ENCODE data around the gene RECQL. TPM values are rescaled to one million over a fixed set of nuclear protein-coding genes. Genes with fewer than 3 reads are reported as not detected.

The RECQL gene
- total and polyA plus RNA-seq, 5 donors from 2014 or later: 39.6 to 84.4 (median 71.6) TPM

DNA sequence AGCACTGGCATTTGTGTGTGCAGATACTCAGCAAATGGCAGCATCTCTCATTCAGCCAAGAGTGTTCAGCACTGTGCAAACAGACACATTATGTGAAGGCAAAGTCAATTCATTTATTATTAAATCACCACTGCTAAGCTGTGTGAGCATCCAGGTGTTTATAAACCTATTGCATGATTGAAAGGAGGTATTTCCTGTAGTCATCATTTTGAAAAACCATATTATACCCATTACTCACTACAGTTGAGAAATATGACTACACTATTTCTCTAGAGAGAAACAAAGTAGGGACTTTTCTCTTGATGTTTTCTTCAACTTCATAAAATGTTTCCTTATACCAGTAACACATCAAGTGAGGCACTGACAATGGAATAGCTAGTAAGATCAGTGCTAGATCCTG, 38.4 kb upstream of the RECQL start:
- H3K9me3 ChIP-seq (ENCODE audit: control insufficient read depth in 2 of 2, low read length in 2 of 2): no peaks in the 10 kb centered on the region
- Mint-ChIP-seq H3K27ac (no peak overlapping the region), H3K27me3 (no peaks in the 10 kb centered on the region), H3K9me3 (peaks cover 0 to 2% (median 0%) of the 10 kb centered on the region in 7 donors), H3K36me3 (no peaks in the 10 kb centered on the region), H3K4me3 (no peak overlapping the region), H3K4me1 (peaks cover 0 to 10% (median 0%) of the 10 kb centered on the region in 4 donors)
- H3K36me3 ChIP-seq (ENCODE audit: control insufficient read depth, insufficient read depth, low read length): no peaks in the 10 kb centered on the region
- ATAC-seq (ENCODE audit: low read depth in 2 of 2) (no peak), DNase-seq (peak in 1 of 3 donors; percentile 40)
- H3K27me3 ChIP-seq (ENCODE audit: control insufficient read depth, insufficient read depth, low read length): no peaks in the 10 kb centered on the region
- H3K4me3 ChIP-seq (ENCODE audit: low read depth, low read length): no peak overlapping the region
- no peak overlapping the region for H3K27ac ChIP-seq (ENCODE audit: insufficient read depth, low read length, poor library complexity, severe bottlenecking)
- H3K4me1 ChIP-seq (ENCODE audit: control insufficient read depth, insufficient read depth, low read length, poor library complexity, severe bottlenecking): no peaks in the 10 kb centered on the region

DNA sequence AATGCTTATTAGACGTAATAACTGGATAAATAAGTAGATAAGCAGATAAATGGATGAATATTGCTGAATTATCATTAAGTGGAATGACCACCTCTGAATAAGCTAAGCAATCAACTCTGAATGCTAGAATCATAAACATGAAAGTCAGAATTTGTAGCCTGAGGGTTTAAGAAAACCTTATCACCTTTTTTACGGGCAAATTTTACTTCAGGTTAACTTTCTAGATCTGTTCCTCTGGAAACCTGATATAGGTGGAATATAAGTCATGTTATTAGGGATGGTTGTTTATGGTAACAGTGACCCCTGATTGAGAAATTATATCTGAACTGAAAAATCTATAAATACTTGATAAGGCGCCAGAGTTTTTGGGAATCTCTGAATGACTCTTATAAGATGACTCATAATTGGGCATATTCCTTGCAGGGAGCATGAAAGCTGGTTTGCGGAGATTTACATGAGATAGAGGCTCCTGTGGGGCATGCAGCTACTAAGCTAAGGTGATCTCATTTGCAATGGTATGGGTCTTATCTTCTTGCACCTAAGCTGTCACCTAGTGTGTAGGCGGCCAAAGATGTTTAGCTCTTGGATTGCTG, 36.7 kb upstream of the RECQL start:
- Mint-ChIP-seq H3K27me3 (no peaks in the 10 kb centered on the region), H3K4me1 (peaks cover 0 to 12% (median 0%) of the 10 kb centered on the region in 4 donors), H3K9me3 (peaks cover 0 to 2% (median 0%) of the 10 kb centered on the region in 7 donors), H3K36me3 (no peaks in the 10 kb centered on the region), H3K4me3 (no peak overlapping the region), H3K27ac (no peak overlapping the region)
- no peaks in the 10 kb centered on the region for H3K36me3 ChIP-seq (ENCODE audit: control insufficient read depth, insufficient read depth, low read length)
- no peaks in the 10 kb centered on the region for H3K4me1 ChIP-seq (ENCODE audit: control insufficient read depth, insufficient read depth, low read length, poor library complexity, severe bottlenecking)
- H3K9me3 ChIP-seq (ENCODE audit: control insufficient read depth in 2 of 2, low read length in 2 of 2): no peaks in the 10 kb centered on the region
- no peak overlapping the region for H3K4me3 ChIP-seq (ENCODE audit: low read depth, low read length)
- no peaks in the 10 kb centered on the region for H3K27me3 ChIP-seq (ENCODE audit: control insufficient read depth, insufficient read depth, low read length)
- ATAC-seq (ENCODE audit: low read depth in 2 of 2) (no peak), DNase-seq (no peak)
- H3K27ac ChIP-seq (ENCODE audit: insufficient read depth, low read length, poor library complexity, severe bottlenecking): no peak overlapping the region

DNA sequence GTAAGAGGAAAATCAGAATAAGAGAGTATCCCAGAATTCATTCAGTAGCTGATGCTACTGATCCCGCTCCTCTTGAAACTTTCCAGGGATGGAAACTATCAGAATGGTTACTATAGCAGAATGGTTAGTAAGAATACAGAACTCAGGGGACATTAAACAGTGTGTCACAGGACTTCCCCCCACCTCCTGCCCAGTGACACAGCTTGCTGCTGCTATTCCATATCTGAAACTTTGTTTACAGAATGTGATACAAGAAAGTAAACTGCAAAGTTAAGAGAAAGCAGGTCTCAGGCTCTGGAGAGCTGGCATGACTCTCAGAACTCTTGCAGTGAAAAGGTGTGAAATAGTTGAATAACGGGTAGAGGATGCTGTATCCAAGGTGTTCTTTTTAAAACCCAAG, 28.0 kb upstream of the RECQL start:
- Mint-ChIP-seq H3K4me3 (peak overlapping the region in 1 of 4 donors; percentile 29), H3K9me3 (peaks cover 0 to 4% (median 0%) of the 10 kb centered on the region in 7 donors), H3K4me1 (peaks cover 0 to 10% (median 4%) of the 10 kb centered on the region in 4 donors), H3K27ac (no peak overlapping the region), H3K36me3 (no peaks in the 10 kb centered on the region), H3K27me3 (peaks cover 29% of the 10 kb centered on the region)
- no peak for DNase-seq
- H3K36me3 ChIP-seq (ENCODE audit: control insufficient read depth, insufficient read depth, low read length): no peaks in the 10 kb centered on the region
- ATAC-seq (ENCODE audit: low read depth in 2 of 2): no peak
- H3K4me1 ChIP-seq (ENCODE audit: control insufficient read depth, insufficient read depth, low read length, poor library complexity, severe bottlenecking): peaks cover 16% of the 10 kb centered on the region
- peaks cover 24% of the 10 kb centered on the region for H3K27me3 ChIP-seq (ENCODE audit: control insufficient read depth, insufficient read depth, low read length)
- H3K27ac ChIP-seq (ENCODE audit: insufficient read depth, low read length, poor library complexity, severe bottlenecking): no peak overlapping the region
- H3K4me3 ChIP-seq (ENCODE audit: low read depth, low read length): no peak overlapping the region
- H3K9me3 ChIP-seq (ENCODE audit: control insufficient read depth in 2 of 2, low read length in 2 of 2): no peaks in the 10 kb centered on the region

DNA sequence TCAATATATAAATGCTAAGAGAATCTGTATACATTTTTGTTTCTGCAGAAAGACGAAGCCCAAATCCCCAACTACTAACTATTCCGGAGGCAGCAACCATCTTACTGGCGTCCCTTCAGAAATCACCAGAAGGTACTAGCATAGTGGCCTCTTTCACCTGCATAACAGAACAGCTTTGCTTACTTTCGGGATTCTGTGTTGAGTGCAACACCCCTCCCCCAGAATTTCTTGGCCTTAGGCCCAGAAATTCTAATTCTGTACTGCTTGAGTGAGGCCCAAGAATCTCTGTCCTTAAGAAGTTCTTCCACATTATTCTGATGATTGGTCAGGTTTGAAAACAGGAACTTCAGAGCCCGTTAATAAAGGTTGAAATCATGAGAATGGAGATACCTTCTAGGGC, 27.5 kb upstream of the RECQL start:
- Mint-ChIP-seq H3K36me3 (no peaks in the 10 kb centered on the region), H3K9me3 (peaks cover 0 to 4% (median 1%) of the 10 kb centered on the region in 7 donors), H3K27me3 (peaks cover 29% of the 10 kb centered on the region), H3K4me1 (peaks cover 0 to 10% (median 4%) of the 10 kb centered on the region in 4 donors), H3K4me3 (peak overlapping the region in 3 of 4 donors; percentile 48 to 83 (median 64)), H3K27ac (no peak overlapping the region)
- no peak overlapping the region for H3K4me3 ChIP-seq (ENCODE audit: low read depth, low read length)
- no peak for ATAC-seq (ENCODE audit: low read depth in 2 of 2)
- H3K4me1 ChIP-seq (ENCODE audit: control insufficient read depth, insufficient read depth, low read length, poor library complexity, severe bottlenecking): peaks cover 16% of the 10 kb centered on the region
- H3K9me3 ChIP-seq (ENCODE audit: control insufficient read depth in 2 of 2, low read length in 2 of 2): no peaks in the 10 kb centered on the region
- no peak for DNase-seq
- H3K36me3 ChIP-seq (ENCODE audit: control insufficient read depth, insufficient read depth, low read length): no peaks in the 10 kb centered on the region
- no peak overlapping the region for H3K27ac ChIP-seq (ENCODE audit: insufficient read depth, low read length, poor library complexity, severe bottlenecking)
- peaks cover 24% of the 10 kb centered on the region for H3K27me3 ChIP-seq (ENCODE audit: control insufficient read depth, insufficient read depth, low read length)

DNA sequence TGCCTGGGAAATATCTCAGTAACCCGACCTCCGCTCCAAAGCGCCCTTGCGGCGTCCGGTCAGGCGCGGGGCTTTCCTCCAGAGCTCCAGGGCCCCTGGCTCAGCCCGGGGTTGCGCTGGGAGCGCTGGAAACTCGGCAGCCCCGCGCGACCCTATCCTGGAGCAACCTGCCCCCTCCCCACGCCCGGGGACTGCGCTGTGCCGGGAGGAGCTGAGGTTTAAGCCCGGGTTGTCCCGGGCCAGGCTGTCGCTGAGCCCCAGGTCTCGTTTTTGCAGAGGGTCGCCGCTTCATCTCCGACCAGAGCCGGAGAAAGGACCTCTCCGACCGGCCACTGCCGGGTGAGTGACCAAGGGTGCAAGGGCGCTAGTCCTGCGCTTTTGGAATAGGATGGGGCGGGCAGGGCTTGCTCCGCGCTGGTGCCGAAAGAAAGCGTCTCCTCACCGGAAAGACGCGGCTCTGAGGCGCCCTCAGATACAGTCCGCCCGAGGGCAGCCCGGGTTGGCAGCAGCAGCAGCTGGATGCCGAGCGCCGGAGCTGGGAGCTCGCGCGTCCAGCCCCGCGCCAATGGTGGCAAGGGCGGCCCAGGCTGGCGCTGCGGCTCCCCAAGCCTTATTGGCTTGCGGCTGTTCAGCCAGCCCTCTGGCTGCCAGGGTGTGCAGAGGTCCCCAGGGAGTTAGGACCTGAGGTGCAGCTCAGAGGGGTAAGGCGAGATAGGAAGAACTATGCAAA, 26.2 kb upstream of the RECQL start:
- peak overlapping the region; percentile 73 for H3K4me3 ChIP-seq (ENCODE audit: low read depth, low read length)
- Mint-ChIP-seq H3K27me3 (peaks cover 29% of the 10 kb centered on the region), H3K36me3 (no peaks in the 10 kb centered on the region), H3K4me3 (peak overlapping the region; percentile 64 to 92 (median 84)), H3K27ac (peak overlapping the region in 1 of 3 donors; percentile 45), H3K9me3 (peaks cover 0 to 4% (median 1%) of the 10 kb centered on the region in 7 donors), H3K4me1 (peaks cover 0 to 10% (median 4%) of the 10 kb centered on the region in 4 donors)
- DNase-seq: peak; percentile 33 to 83 (median 62)
- no peak overlapping the region for H3K27ac ChIP-seq (ENCODE audit: insufficient read depth, low read length, poor library complexity, severe bottlenecking)
- no peaks in the 10 kb centered on the region for H3K9me3 ChIP-seq (ENCODE audit: control insufficient read depth in 2 of 2, low read length in 2 of 2)
- peaks cover 24% of the 10 kb centered on the region for H3K27me3 ChIP-seq (ENCODE audit: control insufficient read depth, insufficient read depth, low read length)
- H3K4me1 ChIP-seq (ENCODE audit: control insufficient read depth, insufficient read depth, low read length, poor library complexity, severe bottlenecking): peaks cover 16% of the 10 kb centered on the region
- peak; percentile 91 to 93 for ATAC-seq (ENCODE audit: low read depth in 2 of 2)
- no peaks in the 10 kb centered on the region for H3K36me3 ChIP-seq (ENCODE audit: control insufficient read depth, insufficient read depth, low read length)

DNA sequence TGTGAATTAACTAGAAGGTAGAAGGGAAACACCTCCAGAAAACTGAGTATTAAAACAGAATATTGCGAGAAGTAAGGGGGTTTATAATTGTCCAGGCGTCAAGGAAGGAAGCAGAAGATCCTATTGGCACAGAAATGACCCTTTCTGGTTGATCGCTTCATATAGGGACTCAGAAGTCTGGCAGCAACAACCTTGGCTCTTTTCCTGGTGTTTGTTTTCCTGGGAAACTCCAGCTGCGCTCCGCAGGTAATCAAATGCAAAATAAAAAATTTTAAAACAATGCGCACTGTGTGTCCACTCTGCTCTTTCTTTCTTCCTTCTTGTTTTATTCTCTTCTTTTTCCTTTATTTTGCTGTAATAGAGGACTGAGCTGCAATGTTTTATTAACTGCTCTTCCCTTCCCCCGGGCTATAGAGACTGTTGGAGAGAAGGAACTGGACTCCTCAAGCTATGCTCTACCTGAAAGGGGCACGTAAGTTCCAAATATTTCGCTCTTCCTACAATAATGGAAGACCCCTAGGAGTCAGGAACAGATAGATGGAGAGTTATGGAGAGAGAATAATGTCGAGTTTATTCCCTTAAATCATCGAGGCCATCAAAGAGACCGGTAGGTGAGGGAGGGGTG, 25.4 kb upstream of the RECQL start:
- H3K27me3 ChIP-seq (ENCODE audit: control insufficient read depth, insufficient read depth, low read length): peaks cover 22% of the 10 kb centered on the region
- no peaks in the 10 kb centered on the region for H3K36me3 ChIP-seq (ENCODE audit: control insufficient read depth, insufficient read depth, low read length)
- H3K9me3 ChIP-seq (ENCODE audit: control insufficient read depth in 2 of 2, low read length in 2 of 2): no peaks in the 10 kb centered on the region
- peaks cover 16% of the 10 kb centered on the region for H3K4me1 ChIP-seq (ENCODE audit: control insufficient read depth, insufficient read depth, low read length, poor library complexity, severe bottlenecking)
- ATAC-seq (ENCODE audit: low read depth in 2 of 2): no peak
- Mint-ChIP-seq H3K27me3 (peaks cover 29% of the 10 kb centered on the region), H3K9me3 (peaks cover 0 to 4% (median 1%) of the 10 kb centered on the region in 7 donors), H3K36me3 (no peaks in the 10 kb centered on the region), H3K27ac (peak overlapping the region in 1 of 3 donors; percentile 45), H3K4me3 (peak overlapping the region; percentile 64 to 87 (median 85)), H3K4me1 (peaks cover 0 to 10% (median 4%) of the 10 kb centered on the region in 4 donors)
- H3K27ac ChIP-seq (ENCODE audit: insufficient read depth, low read length, poor library complexity, severe bottlenecking): no peak overlapping the region
- no peak for DNase-seq
- peak overlapping the region; percentile 60 for H3K4me3 ChIP-seq (ENCODE audit: low read depth, low read length)

DNA sequence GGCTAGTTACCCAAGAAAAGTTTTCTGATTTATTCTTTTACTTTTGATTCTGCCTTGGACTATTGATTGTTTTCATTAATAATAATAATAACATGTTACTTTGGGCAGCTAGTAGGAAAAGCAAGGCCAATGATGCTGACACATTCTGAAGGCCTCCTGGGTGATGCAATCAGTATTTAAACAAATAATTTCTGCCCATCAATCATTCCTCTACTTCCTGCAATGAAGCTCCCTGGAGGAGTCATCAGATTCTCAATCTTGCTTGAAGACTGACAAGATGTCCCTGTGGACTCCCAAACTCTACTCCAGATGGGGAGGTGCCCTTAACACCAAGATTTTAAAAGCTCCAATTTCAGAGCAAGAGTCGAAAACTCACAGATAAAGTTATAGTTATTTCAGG, 24.6 kb upstream of the RECQL start, which contains the start of gene SPX:
Gene SPX, plus strand, starts transcription at position 244 of the 400 bp plus-strand sequence. CDS start 177 bp downstream, outside the sequence.
- Histone ChIP-seq H3K36me3 (ENCODE audit: control insufficient read depth, insufficient read depth, low read length) (no peaks in the 10 kb centered on the region), H3K27ac (ENCODE audit: insufficient read depth, low read length, poor library complexity, severe bottlenecking) (no peak within 1 kb of the TSS), H3K4me3 (ENCODE audit: low read depth, low read length) (peak within 1 kb of the TSS; percentile 60), H3K27me3 (ENCODE audit: control insufficient read depth, insufficient read depth, low read length) (peaks cover 18% of the 10 kb centered on the region), H3K4me1 (ENCODE audit: control insufficient read depth, insufficient read depth, low read length, poor library complexity, severe bottlenecking) (peaks cover 16% of the 10 kb centered on the region), H3K9me3 (ENCODE audit: control insufficient read depth in 2 of 2, low read length in 2 of 2) (no peaks in the 10 kb centered on the region)
- Mint-ChIP-seq H3K27me3 (peaks cover 29% of the 10 kb centered on the region), H3K27ac (peak within 1 kb of the TSS in 1 of 3 donors; percentile 45), H3K9me3 (peaks cover 0 to 4% (median 1%) of the 10 kb centered on the region in 7 donors), H3K36me3 (no peaks in the 10 kb centered on the region), H3K4me3 (peak within 1 kb of the TSS; percentile 64 to 87 (median 85)), H3K4me1 (peaks cover 0 to 10% (median 4%) of the 10 kb centered on the region in 4 donors)
- no peak for DNase-seq
- ATAC-seq (ENCODE audit: low read depth in 2 of 2): no peak
